GM18520 (cell line): ENCODE data around the gene BSPRY.
A peak's percentile ranks its signal among the peaks of the same experiment; 100 is the strongest.
"Not testable (repeated sequence)": the region's sequence is repeated elsewhere in the genome, so short reads cannot be mapped to it uniquely, and the experiment has no call there.

ENCODE experiments used
- ATAC-seq: cut with Tn5 transposase; IDR thresholded peaks from one replicate; pipeline ENCODE4 v1.9.1; 2021; ENCODE audit not compliant: unreplicated experiment

The BSPRY gene

DNA sequence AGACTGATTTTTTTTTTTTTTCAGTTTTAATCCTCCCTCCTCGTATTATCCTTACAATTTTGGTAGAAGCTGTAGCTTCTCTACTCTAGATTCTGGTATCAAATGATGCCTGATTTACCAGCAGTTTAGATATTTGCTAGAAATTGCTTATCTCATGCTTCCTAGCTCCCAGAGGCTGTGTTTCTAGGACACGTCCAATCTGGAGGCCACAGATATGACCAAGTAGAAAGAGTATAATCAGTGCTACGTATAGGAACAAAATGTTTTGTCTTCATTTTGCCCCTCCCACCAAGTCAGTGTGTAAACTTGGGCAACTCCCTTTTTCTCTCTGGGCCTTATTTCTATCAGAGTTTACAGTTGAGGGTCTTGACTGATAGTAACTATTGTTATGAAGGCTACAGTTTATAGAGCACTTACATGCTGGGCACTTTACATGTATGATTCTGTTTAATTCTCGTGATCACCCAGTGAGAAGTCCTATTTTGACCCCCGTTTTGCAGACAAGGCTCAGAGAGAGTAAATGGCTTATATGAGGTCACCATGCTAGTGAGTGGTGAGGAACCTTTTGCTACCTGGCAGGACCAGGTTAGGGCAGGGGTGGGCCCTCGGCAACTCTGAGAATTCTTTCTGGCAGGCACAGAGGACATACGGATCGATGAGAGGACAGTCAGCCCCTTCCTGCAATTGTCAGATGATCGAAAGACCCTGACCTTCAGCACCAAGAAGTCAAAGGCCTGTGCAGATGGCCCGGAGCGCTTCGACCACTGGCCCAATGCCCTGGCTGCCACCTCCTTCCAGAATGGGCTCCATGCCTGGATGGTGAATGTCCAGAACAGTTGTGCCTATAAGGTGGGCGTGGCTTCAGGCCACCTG lies 19.9 kb downstream of the BSPRY start:
- no peak for ATAC-seq

DNA sequence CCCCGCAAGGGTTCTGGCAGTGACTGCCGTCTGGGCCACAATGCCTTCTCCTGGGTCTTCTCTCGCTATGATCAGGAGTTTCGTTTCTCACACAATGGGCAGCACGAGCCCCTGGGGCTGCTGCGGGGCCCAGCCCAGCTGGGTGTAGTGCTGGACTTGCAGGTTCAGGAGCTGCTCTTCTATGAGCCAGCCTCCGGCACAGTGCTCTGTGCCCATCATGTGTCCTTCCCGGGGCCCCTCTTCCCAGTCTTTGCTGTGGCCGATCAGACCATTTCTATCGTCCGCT lies 20.5 kb downstream of the BSPRY start:
- ATAC-seq = no peak

DNA sequence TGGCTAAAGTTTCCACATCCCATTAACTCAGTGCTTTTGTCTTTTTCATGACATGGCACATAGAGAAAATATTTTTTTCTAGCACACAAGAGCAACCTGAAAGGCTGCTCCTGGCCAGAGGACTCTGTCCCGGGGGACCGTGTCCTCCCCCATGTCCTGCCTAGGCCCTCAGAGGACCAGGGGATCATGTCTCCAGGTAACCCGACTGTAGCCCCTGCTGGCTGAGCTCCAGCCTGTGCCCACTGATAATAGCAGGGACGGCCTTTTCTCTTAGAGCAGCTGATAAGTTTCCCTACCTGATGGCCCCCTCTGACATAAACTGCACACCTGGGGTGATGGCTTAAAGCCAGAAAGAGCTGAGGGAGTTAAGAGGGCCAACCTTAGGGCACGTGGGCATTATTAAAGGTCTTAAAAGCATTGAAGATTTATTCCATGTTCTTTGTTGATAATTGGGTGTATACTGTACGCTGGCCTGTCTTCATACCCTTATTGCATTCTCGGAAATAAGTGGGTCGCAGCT lies 21.5 kb downstream of the BSPRY start:
- no peak for ATAC-seq

DNA sequence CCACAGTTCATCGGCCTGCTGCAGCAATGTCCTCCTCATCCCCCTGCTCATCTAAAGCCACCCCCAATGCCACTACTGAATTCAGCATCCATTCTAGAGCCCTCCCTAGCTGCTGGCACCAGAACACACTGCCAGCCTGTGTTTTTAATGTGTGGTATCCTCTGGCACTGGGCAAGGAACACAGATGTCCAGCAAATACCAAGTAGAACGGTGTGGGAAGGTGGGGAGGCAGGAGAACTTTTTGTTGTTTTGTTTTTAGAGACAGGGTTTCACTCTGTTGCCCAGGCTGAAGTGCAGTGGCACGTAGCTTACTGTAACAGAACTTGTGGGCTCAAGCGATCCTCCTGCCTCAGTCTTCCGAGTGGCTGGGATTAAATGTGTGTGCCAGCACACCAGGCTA lies 22.7 kb downstream of the BSPRY start:
- no peak for ATAC-seq

DNA sequence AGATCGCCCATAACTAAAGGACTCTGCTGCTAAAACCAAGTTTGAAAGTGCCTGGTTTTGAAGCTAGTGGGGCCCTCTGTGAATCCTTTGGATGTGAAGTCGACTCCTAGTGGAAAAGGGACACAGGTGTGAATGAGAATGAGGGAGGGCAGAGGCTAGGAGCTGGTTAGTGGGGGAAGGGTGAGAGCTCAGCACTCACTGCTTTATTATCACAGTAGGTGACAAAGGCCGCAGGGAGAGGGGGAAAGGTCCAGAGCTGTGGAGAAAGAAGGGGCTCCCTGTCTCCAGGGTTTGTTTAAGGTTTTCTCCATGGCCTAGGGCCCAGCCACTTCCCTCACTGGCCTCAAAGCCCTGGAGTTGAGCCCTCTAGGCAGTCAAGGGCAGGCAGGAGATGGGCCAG lies 23.9 kb downstream of the BSPRY start:
- ATAC-seq = no peak

DNA sequence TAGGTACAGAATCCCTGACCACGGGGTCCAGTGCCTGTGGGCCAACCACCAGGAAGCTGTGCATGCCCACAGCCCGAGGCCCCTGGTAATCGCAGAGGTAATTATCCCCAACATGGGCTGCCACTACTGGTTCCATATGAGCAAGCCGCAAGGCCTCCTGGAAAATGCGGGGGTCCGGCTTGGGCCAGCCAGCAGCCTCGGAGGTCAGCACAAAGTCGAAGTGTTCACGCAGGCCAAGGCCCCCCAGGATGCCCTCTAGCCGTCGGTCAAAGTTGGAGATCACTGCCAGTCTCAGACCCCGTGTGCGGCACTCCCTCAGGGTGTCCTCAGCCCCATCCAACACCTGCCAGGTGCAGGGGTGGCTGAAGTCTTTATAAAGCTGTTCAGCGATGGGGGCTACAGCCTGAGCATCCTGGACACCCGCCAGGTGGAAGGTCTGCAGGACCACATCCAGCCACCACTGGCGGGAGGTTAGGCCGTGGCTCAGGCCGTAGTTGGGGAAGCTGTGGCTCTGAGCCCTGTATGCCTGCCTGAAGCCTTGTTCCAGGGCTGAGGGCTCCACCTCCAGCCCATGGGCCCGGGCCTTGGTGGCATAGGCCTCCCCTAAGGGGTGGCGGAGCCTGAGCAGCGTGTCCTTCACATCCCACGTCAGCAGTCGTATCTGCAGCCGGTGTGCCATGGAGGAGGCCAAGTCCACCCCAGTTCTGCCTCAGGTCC lies 24.5 kb downstream of the BSPRY start:
- no peak for ATAC-seq

DNA sequence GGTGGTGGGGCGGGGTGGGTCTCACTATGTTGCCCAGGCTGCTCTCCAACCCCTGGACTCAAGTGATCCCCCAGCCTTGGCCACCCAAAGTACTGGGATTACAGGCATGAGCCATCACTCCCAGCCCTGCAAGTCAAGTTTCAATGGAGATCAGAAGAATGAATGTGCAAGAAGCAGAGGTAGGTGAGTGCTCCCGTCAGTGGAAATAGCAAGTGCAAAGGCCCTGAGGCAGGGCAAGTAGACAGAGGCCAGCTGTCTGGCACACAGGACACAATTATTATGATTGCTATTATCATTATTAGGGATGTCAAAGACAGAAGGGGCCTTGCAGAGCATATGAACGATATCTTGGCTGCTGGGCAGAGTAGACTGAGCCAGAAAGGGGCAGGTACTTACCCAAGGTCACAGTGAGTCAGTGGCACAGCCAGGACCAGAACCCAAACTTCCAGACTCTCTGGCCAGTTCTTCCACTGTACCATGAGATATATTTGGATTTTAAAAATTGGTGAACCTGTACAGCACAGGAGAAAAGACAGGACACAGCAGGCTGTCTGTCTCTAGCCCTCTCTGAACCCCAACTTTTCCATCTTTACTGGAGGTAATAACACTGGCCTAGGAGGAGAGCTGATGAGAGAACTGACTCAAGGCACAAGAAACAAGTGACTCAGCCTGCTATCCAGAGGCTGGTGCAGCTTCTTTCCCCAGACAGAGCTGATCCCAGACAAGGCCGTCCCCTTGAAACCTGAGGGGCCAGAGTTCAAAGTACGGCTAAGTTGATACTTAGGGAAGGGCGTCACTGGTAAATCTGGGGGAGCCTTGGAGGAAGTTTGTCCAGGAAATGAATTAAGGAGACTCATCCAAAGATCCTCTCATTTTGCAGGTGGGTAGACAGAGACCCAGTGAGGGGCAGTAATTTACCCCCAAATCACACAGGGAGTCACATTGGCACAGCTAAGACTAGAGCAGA lies 26.0 kb downstream of the BSPRY start:
- ATAC-seq = no peak

DNA sequence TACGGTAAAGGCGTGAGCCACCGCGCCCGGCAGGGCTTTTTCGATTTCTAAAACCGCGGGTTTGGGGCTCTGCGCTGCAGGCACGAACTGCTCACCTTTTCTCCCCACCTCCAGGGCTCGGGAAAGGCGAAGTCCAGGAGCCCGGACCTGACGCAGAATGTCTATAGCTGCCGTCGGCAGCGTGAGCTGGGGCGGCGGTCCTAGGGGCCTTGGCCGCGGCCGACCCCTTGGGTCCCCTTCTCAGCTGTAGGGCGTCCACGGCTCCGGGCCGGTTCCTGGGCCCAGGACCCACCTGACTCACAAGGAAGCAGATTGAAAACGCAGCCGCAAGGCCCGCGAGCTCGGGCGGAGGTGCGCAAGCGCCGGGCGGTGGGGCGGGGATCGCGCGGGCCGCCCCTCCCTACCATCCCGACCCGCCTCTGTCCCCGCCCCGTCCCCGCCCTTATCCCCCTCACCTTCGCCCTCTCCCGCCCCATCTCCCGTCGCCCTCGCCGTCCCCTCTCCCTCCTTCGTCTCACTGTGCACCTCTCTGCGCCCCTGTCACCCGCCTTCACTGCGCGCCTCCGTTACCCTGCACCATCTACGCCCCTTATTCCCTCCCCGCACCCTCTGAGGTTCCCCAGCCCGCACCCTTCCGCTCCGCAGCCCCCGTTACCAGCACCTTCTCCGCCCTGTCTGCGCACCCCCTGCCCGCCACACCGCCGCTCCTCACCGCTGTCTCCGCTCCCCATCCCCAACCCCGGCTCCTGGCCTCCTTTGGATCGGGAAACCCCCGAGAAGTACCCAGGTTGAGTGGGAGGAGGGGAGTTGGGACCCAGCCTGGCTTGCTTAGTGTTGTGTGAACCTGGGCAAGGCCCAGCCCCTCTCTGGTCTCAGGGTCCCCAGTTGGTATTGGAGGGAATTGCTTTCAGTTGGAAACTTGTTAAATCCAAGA lies 27.6 kb downstream of the BSPRY start, which contains the start of gene HDHD3:
Gene HDHD3 (minus strand): TSS at position 353 of the 934 bp plus-strand sequence. CDS start 2,632 bp downstream, outside the sequence.
- peak; percentile 77 for ATAC-seq

DNA sequence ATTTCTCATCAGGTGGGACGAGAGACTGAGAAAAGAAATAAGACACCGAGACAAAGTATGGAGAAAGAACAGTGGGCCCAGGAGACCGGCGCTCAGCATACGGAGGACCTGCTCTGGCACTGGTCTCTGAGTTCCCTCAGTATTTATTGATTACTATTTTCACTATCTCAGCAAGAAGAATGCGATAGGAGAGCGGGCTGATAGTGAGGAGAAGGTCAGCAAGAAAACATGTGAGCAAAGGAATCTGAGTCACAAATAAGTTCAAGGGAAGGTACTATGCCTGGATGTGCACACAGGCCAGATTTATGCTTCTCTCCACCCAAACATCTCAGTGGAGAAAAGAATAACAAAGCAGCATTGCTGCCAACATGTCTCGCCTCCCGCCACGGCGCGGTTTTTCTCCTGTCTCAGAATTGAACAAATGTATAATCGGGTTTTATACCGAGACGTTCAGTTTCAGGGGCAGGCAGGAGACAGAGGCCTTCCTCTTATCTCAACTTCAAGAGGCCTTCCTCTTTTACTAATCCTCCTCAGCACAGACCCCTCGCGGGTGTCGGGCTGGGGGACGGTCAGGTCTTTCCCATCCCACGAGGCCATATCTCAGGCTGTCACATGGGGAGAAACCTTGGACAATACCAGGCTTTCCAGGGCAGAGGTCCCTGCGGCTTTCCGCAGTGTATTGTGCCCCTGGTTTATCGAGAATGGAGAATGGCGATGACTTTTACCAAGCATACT lies 29.9 kb downstream of the BSPRY start:
- ATAC-seq = not testable (repeated sequence)

DNA sequence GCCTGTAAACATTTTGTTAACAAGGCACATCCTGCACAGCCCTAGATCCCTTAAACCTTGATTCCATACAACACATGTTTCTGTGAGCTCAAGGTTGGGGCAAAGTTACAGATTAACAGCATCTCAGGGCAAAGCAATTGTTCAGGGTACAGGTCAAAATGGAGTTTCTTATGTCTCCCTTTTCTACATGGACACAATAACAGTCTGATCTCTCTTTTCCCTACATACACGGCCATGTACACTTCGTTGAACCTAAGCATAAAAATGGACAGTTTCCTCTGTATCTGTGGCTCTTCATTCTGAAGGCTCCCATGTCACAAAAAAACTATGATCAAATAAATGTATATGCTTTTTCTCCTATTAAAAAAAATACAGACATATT lies 30.5 kb downstream of the BSPRY start:
- not testable (repeated sequence) for ATAC-seq

DNA sequence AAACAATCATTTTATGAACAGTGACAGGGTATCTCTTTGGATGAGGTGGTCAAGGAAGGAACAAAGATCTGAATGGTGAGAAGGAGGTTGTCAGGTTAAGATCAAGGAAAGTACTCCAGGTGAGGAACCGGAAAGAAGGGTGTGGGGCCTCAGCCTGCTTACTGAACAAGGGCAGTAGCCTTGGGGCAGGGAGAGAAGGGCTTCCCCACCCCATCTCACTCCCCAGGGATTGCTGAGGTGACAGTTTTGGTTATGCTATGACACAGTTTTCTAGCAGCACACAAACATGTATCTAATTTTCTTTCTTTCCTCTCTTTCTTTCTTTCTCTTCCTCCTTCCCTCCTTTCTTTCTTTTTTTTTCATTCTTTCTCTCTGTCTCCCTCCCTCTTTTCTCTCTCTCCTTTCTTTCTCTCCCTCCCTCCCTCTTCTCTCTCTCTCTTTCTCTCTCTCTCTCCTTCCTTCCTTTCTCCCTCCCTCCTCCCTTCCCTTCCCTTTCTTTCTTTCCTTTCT lies 31.6 kb downstream of the BSPRY start:
- ATAC-seq = no peak

DNA sequence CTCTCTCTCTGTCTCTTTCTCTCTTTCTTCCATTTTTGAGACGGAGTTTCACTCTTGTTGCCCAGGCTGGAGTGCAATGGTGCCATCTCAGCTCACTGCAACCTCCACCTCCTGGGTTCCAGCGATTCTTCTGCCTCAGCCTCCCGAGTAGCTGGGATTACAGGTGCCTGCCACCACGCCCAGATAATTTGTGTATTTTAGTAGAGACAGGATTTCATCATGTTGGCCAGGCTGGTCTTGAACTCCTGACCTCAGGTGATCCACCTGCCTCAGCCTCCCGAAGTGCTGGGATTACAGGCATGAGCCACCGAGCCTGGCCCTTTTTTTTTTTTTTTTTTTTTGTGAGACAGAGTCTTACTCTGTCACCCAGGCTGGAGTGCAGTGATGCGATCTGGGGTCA lies 32.1 kb downstream of the BSPRY start:
- not testable (repeated sequence) for ATAC-seq

DNA sequence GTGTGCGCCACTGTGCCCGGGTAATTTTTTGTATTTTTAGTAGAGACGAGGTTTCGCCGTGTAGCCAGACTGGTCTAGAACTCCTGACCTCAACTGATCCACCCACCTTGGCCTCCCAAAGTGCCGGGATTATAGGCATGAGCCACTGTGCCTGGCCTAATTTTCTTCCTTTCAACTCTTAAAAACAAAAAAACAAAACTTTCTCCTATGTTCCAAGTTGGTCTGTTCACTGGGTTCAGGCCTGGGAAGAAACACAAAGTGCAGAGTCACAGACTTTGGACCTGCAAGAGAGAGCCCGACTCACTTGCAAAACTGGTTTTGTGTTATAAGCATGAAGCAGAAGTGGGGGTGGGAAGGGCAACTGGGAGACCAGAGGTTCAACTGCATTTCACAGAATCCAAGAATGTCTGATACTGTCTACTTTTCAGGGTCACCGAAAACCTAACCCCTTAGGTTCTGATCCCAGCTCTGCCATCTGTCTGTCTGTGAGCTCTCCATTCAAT lies 32.6 kb downstream of the BSPRY start:
- no peak for ATAC-seq

DNA sequence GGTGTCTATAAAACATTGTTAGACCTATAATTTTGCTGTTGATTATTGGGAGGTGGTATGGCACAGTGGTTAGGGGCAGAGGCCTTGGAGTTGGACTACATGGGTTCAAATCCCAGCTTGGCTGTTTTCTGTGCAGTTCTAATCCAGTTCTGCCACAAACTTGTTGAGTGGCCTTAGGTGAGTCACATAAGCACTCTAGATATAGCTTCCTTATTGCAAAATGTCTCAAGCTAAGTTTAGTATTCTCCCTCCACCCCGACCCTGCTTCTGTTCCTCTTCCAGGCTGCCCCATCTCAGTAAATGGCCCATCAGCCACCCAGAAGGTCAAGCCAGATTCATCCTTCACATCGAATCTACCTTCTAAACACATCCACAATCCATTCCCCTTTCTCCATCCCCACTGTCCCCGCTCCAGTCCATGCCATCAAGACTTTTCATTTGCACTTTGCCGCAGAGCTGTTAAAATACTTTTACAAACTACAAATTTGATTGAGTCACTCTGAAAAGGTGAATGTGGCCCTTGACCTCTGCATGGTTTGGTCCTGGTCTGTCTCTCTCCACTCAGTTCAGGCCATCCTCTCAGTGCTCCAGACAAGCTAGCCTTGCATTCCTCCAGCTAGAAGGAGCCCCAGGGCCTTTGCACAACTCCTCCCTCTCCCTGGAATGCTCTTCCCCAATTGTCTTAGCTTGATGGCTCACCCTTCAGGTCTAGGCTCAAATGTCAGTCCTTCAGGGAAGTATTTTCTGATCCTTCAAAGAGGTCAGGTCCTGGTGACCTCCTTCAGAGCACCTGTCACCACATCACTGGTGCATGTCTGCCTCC lies 37.4 kb downstream of the BSPRY start:
- ATAC-seq = no peak

DNA sequence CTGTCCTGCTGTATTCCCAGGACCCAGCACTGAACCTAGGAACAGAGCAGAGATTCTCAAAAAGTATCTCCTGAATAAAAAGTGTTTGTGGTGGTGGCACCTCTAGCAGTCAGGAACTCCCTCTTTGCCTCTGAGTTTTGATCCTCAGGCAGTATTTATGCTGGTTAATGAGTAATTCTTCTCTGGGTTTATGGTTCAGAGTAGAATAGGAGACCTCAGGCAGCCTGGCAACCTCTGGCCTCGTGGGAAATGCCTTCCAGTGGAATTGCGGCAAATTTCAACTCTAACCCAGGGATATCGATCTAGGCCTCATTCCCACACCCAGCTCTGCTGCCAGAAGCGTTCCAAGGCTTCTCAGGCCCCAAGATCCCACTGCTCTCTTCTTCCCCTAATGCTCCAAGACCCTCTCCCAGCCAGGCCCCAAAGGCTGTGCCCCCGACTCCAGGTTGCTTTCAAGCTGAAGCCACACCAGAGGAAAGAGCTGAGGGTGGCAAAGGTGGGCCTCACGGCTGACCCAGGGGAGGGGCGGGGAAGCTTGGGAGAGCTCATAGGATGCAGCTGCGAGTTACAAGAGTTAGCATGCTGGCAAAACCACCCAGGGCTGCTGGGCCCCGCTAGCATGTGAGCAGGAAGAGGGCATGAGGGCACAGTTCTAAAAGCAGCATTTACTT lies 38.4 kb downstream of the BSPRY start:
- ATAC-seq = no peak

DNA sequence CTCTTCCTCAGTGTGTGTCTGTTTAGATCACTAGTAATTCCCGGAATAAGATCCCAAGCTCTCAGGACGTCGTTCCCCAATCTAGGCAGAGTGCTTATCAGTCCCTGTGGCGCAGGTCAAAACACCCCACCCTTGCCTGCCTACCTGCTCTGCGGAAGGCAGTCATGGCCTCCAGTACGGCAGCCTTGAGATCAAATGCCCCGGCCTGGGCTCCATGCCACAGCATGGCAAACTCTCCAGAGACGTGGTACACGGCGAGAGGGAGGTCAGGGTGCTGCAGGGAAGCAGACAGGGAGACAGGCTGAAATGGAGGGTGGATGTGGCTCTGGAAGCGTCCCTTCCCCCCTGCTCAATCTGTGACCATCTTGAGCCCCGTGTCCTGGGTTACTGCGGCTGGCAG lies 39.5 kb downstream of the BSPRY start:
- no peak for ATAC-seq

DNA sequence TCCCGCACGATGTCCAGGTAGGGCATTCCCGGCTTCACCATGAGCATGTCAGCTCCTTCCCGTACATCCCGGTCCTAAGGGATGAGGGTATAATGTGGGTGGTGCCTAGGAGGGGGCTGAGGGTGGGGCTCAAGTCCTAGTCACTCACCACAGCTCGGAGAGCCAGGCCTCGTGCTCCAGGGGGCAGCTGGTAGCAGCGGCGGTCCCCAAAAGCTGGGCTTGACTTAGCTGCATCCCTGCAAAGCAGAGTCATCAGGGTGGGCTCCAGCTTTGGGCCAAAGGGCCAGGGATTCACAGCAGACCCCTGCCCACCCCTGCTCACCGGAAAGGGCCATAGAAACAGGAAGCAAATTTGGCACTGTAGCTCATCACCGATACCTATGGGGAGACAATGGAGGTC lies 40.1 kb downstream of the BSPRY start:
- no peak for ATAC-seq
